ENCODE measurements around the gene TNNC1.
A peak's percentile ranks its signal among the peaks of the same experiment; 100 is the strongest.

The TNNC1 gene

DNA sequence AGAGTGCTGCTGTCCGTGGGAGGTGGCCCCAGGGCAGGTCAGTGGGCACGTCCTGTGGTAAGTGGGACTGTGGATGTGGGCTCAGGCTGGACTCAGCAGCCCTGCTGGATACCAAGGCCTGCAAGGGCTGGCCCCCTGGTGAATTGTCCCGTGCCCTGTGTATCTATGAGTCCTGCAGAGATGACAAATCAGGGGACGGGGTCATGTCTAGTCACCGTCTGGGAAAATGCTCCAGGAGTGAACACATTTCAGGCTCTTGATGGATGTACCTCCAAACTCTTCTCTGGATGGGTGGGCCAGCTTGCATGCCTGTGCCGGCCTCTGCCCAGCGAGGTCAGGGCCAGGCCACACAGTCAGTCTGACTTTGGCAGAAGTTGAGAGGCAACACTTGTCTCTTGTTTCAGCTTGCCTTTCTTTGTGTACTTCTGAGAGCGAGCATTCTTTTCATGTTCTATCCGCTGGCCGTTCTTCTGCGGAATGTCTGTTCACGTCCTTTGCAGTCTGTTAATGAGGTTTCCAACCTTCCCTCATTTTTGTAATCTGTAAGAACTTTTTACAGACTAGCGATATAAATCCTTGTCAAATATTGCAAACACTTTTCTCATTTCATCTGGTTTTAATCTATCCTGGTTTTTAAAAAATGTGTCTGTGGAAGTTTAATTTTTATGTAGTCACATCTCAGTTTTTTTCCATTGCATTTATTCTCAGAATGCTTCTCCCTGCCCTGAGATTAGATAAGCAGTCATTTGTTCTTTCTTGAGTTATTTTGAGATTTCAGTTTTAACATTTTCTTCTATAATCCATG lies 29.9 kb upstream of the TNNC1 start:
- peak; percentile 63 for DNase-seq (ENCODE audit: low read depth)

DNA sequence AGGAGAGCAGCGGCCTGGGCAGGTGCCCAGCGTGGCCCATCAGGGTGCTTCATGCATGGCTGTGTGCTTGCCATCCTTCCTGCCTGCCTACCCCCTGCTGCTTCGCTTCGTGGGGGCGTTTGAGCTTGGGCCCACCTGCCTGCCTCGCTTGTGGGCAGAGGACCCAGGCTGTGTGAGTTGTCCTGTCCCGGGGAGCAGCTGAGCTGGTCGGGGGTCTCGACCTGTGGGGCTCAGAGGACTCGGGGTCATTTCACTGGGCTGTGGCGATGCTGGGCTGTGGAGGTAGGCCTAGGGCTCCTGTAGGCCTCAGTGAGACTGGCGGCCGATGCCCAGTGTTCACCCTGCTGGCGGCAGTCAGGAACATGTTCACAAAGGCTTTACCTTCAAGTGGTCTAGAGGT lies 29.2 kb upstream of the TNNC1 start:
- no peak for DNase-seq (ENCODE audit: low read depth)

DNA sequence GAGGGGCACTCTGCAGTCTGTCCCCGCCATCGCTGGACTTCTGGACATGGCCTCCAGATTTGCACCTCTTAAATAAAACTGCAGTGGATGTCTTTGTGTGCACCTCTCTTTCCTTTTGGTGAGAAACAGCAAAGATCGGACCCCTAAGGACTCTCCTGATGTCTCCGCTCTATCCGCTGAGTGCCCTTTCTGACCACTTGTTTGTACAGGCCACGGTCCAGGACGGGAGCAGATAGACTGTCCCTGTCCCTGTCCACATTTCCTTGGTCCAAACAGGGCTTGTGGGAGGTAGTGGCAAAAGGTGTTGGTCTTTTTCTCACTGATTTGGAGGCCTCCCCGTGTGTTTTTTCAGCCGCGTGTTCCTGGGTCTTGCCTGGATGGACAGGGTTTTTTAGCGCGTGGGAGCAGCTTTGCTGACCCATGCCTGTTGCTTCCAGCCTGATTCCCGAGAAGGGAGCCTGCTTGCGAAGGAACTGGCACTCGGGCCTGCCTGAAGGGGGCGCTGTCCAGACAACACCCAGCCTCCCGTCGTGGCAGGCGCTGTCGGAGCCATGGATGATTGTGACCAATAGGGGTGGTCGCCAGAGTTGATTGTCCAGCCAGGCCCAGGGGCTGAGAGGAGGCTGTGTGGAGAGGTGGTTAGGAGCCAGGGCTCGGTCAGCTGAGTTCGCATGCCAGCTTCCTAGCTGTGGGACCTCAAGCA lies 28.1 kb upstream of the TNNC1 start:
- DNase-seq (ENCODE audit: low read depth), result no peak

DNA sequence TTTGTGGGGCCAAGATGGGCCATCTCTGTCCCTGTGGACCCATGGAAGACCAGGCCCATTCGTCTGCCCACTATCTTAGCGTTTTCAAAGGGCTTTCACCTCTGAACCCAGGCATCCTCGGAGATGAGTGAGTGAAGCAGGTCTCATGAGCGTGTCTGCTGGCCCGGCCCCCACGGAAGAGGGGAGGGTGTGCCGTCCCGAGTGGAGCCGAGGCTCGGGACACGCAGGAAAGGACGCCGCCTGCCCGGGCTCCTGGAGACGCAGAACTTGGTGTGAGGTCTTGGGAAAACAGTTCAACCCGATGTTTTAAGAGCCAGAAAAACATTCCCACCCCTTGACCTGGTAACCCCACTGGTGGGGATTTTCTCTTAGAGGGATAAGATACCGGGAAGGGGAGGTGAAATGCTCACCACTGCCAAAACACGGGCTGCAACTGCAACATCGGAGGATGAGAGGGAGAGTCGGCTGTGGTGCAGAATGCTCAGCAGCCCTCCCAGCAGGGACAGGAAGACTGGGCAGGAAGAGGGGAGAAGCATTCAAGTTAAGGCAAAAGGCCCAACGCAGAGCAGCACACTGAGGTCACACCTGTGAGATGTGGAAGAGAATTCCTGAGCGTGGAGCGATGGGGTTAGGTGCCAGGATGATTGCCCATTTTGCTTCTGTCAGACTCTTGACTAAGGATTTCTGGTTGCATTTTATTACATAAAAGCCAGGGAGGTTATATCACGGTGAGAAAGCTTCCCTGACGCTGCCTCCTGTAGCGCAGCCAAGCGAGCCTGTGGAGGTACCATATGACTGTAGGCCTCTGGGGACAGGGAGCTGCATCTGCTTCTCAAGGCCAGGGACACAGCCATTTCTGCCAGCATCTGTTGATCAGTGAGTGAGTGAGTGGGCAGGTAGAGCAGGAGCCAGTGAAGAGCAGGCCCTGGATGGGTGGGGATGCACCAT lies 27.2 kb upstream of the TNNC1 start:
- no peak for DNase-seq (ENCODE audit: low read depth)

DNA sequence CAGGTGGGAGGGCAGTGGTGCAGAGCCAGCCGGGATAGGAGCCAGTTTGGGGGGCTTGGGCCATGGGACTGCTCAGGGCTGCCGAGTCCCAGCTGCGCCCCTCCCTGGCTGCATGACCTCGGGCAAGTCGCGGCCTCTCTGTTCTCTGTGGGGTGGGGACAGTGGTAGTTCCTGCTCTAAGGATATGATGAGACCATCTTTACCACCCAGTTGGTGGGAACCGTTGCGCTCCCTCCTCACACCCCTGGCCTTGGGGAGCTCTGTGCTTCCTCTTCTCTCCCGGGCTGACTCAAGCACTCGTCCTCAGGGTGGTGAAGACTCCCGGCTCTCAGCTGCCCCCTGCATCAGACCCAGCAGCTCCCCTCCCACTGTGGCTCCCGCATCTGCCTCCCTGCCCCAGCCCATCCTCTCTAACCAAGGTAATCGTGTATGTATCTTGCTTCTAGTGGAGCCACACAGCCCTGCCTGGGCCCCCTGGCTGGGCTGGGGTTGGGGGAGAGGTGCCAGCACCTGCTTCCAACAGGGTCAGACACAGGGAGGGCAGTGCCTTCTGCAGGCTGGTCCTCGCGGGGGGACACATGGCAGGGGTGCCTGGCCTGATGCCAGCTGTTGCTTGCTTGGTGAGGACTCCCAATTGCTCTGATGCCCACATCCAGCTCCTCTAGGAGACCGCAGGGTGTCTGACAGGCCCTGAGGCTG lies 26.2 kb upstream of the TNNC1 start:
- DNase-seq (ENCODE audit: low read depth), result no peak

DNA sequence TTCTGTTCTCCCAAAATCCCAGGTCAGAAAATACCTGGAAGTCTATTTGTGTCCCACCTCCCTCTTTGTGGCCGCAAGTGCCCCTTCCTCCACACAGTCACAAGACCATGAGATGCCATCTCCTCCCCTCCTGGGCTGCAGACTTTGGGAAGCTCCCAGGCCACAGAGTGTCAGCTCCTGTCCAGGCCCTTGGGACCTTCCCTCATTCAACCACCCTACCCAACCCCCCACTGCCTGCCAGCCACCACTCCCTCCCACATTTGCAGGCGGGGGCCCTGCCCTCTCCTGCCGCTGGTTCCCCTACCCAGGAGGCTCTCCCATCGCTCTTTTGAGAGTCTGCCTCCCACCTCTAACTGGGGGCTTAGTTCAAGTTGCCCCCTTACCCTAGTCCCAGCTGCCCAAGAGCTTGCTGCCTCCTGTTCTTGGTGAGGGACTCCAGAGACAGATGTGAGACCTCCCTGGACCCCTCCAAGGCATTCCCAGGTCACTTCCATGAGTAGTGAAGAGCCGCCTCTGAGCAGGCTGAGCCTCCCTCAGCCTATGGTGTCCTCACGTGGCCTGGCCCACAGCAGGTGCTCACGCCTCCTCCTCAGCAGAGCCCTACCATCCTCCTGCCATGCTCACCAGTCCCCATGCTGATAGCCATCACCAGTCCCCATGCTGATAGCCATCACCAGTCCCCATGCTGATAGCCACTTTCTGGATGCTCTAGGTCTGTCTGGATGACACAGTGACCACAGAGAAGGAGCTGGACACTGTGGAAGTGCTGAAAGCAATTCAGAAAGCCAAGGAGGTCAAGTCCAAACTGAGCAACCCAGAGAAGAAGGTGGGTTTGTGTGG lies 25.4 kb upstream of the TNNC1 start:
- no peak for DNase-seq (ENCODE audit: low read depth)

DNA sequence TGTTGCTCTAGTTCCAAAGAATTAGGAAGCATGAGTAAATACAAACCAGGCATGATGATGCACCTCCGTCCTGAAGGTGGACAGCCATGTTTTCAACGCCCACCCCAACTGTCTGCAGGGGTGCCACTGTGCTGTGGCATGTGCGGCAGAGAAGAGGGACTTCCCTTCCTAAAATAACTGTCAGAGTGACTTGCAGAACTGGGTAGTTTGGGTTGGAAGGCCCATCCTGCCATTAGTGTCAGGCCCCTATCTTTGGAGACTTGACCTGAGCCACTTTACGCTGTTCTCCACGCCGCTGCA lies 23.9 kb upstream of the TNNC1 start:
- DNase-seq (ENCODE audit: low read depth), result no peak

DNA sequence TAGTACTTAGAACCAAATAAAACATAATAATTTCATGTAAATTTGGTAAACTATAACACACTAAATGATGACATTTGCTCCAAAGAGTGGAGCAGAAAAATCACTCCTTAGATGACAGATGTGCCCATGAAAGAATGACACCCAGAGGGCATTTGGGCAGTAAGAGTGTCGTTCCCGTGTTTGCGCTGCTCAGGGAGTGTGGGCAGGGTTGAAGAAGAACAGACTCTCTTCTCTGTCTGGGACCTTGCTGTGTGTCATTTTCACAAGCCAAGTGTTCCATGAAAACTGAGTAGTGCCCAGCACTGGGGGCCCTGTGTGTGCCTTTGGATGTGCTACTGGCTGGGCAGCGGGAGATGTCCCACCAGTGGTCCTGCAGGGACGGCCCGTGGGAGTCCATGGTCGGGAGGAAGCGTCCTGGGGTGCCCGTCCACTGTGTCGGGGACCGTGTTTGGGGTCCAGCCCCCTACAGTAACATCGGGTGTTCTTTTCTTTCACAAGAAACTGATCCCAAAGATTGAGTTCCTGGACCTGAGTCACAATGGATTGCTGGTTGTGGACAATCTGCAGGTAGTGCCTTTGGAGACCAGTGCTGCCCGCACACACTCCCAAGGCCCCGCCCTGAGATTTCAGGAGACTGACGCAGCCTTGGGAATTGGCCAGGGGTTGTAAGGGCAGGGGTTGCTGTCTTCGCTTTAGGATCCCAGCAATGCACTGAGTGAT lies 23.4 kb upstream of the TNNC1 start:
- no peak for DNase-seq (ENCODE audit: low read depth)

DNA sequence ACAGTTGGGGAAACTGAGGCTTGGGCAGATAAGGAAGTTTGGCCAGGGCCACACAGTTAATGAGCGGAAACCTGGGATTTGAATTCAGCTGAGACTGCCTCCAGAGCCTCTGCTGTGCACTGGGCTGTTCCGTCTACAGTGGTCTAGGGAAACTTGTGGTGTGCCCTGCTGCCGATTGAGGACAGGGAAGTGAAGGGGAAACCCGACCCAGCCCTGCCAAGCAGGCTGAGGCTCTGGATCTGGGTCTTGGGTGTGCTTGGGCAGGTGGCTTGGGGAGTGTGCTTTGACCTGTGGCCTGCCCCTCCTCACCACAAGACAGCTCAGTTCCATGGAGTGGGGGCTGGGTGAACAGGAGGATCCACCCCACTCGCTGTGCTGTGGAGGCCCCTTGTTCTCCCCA lies 19.2 kb upstream of the TNNC1 start:
- no peak for DNase-seq (ENCODE audit: low read depth)

DNA sequence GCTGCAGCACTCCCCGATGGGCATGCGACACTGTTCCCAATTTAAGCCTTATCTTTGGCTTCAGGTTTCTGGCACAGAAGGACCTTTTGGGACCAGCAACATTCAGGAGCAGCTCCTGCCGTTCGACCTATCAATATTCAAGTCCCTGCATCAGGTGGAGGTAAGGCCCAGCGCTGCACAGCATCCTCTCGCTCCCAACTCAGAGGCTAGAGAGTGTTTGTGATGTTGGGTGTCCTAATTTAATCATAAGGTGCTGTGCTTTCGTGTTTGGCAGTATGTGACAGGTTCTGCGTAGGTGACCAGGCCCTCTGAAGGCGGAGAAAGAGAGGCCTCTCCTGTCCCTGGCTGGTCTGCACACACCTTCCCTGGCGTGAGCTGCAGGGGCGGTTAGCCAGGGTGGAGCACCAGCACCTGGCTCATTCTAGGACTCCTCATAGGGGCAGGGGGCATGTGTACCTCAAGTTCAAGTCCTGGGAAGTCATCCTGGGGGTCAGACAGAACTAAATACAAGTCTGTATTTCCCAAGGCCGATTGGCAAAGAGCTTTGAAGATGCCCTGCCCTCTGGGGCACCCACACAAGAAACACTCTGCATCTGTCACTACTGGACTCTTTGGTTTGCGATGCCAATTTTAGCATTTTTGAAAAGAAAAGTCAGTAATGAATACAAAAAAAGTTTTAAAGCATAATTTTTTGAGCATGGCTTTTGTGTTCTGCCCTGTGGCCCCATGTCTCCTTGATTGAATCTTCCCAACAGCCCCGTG lies 18.6 kb upstream of the TNNC1 start:
- no peak for DNase-seq (ENCODE audit: low read depth)

DNA sequence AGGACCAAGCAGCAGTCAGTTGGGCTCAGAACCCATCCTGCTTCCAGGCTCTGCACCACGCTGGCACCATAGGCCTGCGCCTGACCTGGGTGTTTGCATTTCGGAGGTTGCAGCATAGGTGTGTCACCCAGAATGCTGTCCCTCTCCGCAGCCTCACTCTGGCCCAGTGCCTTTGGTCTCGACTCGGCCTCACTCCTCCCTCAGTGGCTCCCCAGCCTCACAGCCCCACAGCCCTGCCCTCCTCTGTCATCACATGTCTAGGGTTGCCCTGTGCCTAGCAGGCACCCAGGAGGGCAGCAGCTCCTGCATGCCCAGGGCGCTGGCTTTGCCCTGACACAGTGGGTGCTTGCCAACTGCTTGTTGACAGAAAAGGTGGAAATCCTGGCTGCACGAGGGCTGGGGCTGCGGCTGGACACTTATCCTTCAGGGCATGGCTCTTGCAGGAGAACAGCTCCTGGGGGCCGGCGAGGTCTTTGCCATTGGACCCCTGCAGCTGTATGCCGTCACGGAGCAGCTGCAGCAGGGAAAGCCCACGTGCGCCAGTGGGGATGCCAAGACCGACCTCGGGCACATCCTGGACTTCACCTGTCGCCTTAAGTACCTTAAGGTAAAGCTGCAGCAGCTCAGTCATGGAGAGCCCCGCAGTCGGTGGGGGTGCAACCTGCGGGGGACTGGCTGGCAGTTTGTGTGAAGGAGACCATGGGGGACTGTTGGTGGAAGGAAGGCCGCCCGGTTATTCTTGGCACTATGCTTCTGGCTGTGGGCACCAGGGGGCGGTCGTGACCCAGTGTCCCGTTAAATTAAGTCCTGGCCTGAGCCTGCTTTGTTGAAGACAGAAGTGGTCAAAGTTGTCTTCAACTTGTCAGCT lies 17.8 kb upstream of the TNNC1 start:
- peak; percentile 9 for DNase-seq (ENCODE audit: low read depth)

DNA sequence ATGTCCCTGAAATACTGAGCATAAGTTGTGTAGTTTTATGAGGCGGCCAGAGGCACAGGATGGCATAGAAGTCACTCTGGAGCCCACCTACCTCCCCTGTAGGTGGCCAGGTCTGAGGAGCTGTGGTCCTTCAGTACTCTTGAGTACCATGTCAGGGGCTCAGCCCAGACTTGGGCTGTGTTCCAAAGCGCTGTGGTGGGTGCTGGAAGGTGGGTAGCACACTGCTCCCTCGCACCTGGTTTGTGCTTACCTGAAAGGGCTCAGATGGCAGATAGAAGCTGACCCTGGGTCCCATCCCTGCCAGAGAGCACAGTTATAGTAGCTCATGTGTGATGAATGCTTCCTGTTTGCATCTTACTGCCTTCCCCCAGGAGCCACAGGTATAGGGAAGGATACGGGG lies 17.1 kb upstream of the TNNC1 start:
- DNase-seq (ENCODE audit: low read depth), result no peak

DNA sequence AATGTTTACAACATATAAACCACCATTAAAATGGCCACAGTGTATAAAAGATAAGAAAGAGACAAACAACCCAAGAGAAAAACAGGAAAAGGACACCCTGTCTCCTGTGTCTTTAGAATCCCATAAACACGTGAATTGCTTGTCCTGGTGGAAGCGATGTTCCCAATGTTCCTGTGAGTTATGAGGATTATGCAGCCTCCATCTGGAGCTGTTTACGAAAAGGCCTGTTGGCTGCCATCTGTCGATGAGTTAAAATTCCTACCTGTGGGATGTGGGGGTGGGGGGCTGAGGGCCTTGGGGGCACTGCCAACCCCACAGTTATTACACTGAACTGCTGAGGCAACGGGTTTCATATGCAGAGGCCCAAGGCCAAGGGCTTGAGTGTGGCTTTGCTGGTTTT lies 15.2 kb upstream of the TNNC1 start:
- no peak for DNase-seq (ENCODE audit: low read depth)

DNA sequence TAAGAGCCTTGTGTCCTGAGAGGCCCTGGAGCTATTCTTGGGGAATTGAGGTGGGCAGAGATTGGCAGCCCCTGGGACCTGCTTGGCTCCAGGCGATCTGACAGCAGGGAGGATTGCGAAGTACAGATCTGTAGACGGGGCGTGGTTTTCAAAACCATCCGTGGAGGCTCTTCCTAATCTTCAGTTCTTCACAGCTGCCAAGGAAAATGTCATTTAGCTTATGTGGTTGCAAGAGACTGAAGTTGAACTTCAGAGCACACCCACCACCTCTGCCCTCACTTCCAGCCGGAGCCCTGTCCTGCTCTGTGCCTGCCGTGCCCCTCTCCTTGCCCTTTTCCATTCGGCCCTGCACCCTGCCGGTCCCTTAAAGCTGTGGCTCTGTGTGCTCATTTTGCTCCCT lies 14.5 kb upstream of the TNNC1 start:
- DNase-seq (ENCODE audit: low read depth), result peak; percentile 7

DNA sequence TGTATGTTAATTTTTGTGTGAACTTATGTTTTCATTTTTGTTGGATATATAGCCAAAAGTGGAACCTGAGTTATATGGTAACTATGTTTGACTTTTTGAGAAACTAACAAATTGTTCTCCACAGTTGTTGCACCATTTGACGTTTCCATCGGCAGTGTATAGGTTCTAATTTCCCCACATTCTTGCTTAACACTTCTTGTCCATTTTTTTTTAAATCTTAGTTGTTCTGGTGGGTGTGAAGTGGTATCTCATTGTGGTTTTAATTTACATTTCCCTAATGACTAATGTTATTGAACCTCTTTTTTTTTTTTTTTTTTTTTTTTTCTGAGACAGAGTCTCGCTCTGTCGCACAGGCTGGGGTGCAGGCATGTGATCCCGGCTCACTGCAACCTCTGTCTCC lies 9.6 kb upstream of the TNNC1 start:
- DNase-seq (ENCODE audit: low read depth), result no peak

DNA sequence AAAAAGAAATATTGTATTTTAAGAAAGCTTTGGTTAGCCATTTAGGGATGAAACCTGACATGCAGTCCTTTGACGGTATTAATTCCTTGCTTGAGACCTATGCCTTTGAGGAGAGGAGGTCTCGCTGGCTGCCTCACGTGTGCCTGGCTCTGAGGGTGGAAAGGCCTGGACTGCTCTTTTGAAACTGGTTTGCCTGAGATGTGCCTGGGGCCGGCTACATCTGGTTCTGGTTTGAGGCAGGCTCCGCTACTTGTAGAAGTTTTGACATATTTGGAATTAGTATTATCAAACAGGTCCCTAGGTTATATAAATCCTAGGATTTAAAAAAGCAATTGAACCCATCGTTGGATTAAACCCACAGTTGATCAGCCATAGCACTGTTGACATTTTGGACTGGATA lies 8.0 kb upstream of the TNNC1 start:
- no peak for DNase-seq (ENCODE audit: low read depth)

DNA sequence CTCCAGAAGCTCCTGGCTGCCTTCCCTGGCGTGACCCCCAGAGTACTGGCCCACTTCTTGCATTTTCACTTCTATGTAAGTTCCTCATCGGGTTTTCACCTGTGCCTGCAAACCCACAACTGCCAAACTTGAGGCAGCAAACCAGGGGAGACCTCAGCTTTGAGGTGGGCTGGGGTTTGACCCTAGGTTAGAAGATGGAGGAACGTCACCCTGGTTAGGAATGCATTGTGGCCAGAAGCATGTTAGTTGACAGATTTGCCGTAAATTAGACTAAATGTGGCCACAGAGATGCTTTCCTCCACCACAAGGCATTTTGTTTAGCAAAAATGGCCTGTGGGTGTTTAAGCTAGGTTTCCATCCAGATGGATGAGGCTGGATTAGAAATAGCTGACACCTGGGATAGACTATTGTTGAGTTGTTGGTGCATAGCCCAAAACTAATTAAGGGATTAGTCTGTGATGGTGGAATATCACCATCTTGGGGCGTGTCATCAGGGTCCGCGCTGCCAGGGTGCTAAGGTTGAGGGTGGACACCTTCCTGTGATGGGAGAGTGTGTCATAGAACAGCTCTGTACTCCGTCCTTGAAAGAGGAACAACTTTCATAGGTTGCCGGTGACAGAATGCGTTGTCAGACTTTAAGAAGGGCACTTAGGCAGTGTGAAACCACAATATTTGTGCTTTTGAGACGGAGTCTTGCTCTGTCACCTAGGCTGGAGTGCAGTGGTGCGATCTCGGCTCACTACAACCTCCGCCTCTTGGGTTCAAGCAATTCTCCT lies 5.1 kb upstream of the TNNC1 start:
- no peak for DNase-seq (ENCODE audit: low read depth)
